Measurements from ENCODE around the gene RNF130. TPM values are rescaled to one million over a fixed set of nuclear protein-coding genes. Genes with fewer than 3 reads are reported as not detected.
A peak's percentile ranks its signal among the peaks of the same experiment; 100 is the strongest.

Gene RNF130
- total and polyA plus RNA-seq, 4 donors: 75.9 to 123 (median 90.8) TPM

- H3K36me3 ChIP-seq (ENCODE audit: control insufficient read depth in 4 of 4, insufficient read depth in 4 of 4, low read length in 4 of 4): no peaks in the 10 kb centered on the region
- no peaks in the 10 kb centered on the region for H3K27me3 ChIP-seq (ENCODE audit: control insufficient read depth in 3 of 3, insufficient read depth in 3 of 3, low read length in 2 of 3)
- H3K4me3 ChIP-seq: no peak overlapping the region
- H3K4me1 ChIP-seq (ENCODE audit: control insufficient read depth in 5 of 5, insufficient read depth in 5 of 5, low read length in 5 of 5): no peaks in the 10 kb centered on the region
- WGBS, 2 donors: 60 to 82% methylated on average over 6 of the region's 6 CpGs
- no peak overlapping the region for H3K9ac ChIP-seq (ENCODE audit: insufficient read depth in 1 of 2, low read length in 2 of 2)
- ATAC-seq (ENCODE audit: insufficient read depth, low FRiP score) (no peak), DNase-seq (peak in 2 of 3 donors; percentile 35 to 58)
- no peak overlapping the region for H3K27ac ChIP-seq (ENCODE audit: low read depth in 1 of 2, low read length in 1 of 2)
- peak; percentile 17 for TF ChIP-seq CTCF (IDR thresholded peaks at IDR 0.05; ENCODE audit: control extremely low read depth, extremely low read depth)
- no peaks in the 10 kb centered on the region for H3K9me3 ChIP-seq (ENCODE audit: control insufficient read depth in 4 of 4, insufficient read depth in 3 of 4, low read length in 3 of 4)
These were observed 85.2 kb downstream of the RNF130 start for GRCh38 chr5:179986328-179986727.

GRCh38 chr5:179981636-179982035 lies 89.9 kb downstream of the RNF130 start:
- ATAC-seq (ENCODE audit: insufficient read depth, low FRiP score): no peak
- DNase-seq: no peak
- no peak overlapping the region for H3K4me3 ChIP-seq
- no peak overlapping the region for H3K27ac ChIP-seq (ENCODE audit: low read depth in 1 of 2, low read length in 1 of 2)
- H3K9me3 ChIP-seq (ENCODE audit: control insufficient read depth in 4 of 4, insufficient read depth in 3 of 4, low read length in 3 of 4): no peaks in the 10 kb centered on the region
- 87 to 93% methylated on average over 5 of the region's 5 CpGs for WGBS, 2 donors
- TF ChIP-seq CTCF (IDR thresholded peaks at IDR 0.05; ENCODE audit: control extremely low read depth, extremely low read depth): no peak
- peaks cover 3 to 17% (median 14%) of the 10 kb centered on the region in 4 donors for H3K36me3 ChIP-seq (ENCODE audit: control insufficient read depth in 4 of 4, insufficient read depth in 4 of 4, low read length in 4 of 4)
- H3K27me3 ChIP-seq (ENCODE audit: control insufficient read depth in 3 of 3, insufficient read depth in 3 of 3, low read length in 2 of 3): no peaks in the 10 kb centered on the region
- no peak overlapping the region for H3K9ac ChIP-seq (ENCODE audit: insufficient read depth in 1 of 2, low read length in 2 of 2)
- H3K4me1 ChIP-seq (ENCODE audit: control insufficient read depth in 5 of 5, insufficient read depth in 5 of 5, low read length in 5 of 5): no peaks in the 10 kb centered on the region

DNA sequence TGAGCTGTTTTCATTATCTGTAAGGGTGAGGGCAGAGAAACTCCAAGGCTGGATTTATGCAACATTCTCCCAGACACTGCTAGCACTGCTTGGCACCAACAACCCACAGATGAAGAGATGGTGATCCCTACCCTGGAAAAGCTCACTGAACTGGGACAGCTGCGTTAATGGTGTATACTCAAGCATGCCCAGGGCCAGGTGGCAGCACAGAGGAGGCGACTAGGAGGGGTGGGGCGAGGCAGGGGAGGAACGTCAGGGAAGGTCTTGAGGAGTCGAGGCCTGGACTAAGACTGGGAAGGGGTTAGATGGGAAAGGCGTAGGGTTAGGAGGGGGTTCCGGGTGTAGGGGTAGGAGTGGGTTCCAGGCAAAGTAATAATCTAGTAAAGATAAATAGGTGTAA lies 90.8 kb downstream of the RNF130 start:
- 92 to 93% methylated on average over 7 of the region's 7 CpGs for WGBS, 2 donors
- no peaks in the 10 kb centered on the region for H3K27me3 ChIP-seq (ENCODE audit: control insufficient read depth in 3 of 3, insufficient read depth in 3 of 3, low read length in 2 of 3)
- peaks cover 3 to 18% (median 16%) of the 10 kb centered on the region in 4 donors for H3K36me3 ChIP-seq (ENCODE audit: control insufficient read depth in 4 of 4, insufficient read depth in 4 of 4, low read length in 4 of 4)
- no peak overlapping the region for H3K4me3 ChIP-seq
- no peaks in the 10 kb centered on the region for H3K4me1 ChIP-seq (ENCODE audit: control insufficient read depth in 5 of 5, insufficient read depth in 5 of 5, low read length in 5 of 5)
- TF ChIP-seq CTCF (IDR thresholded peaks at IDR 0.05; ENCODE audit: control extremely low read depth, extremely low read depth): no peak
- H3K9ac ChIP-seq (ENCODE audit: insufficient read depth in 1 of 2, low read length in 2 of 2): no peak overlapping the region
- DNase-seq: no peak
- H3K27ac ChIP-seq (ENCODE audit: low read depth in 1 of 2, low read length in 1 of 2): no peak overlapping the region
- ATAC-seq (ENCODE audit: insufficient read depth, low FRiP score): no peak
- H3K9me3 ChIP-seq (ENCODE audit: control insufficient read depth in 4 of 4, insufficient read depth in 3 of 4, low read length in 3 of 4): no peaks in the 10 kb centered on the region

DNA sequence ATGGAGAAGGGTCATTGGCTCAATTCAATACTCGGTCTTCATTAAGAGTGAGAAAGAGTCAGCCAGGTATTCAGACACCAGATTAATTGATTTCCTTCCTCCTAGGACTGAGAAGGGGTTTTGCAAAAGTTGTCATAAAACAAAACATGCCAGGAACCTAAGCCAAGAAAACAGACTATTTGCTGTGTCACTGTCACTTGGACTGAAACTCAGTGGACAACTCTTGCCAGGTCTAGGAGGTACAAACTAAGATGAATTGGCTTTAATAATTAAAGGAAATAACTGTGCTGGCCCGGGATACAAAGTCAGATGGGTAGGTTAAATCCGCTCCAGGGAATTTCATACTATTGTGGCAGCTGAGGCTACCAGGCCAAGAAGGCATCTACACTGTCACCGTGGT lies 92.8 kb downstream of the RNF130 start:
- no peak for TF ChIP-seq CTCF (IDR thresholded peaks at IDR 0.05; ENCODE audit: control extremely low read depth, extremely low read depth)
- no peak overlapping the region for H3K4me3 ChIP-seq
- no peak overlapping the region for H3K27ac ChIP-seq (ENCODE audit: low read depth in 1 of 2, low read length in 1 of 2)
- H3K36me3 ChIP-seq (ENCODE audit: control insufficient read depth in 4 of 4, insufficient read depth in 4 of 4, low read length in 4 of 4): peaks cover 3 to 31% (median 17%) of the 10 kb centered on the region in 4 donors
- no peak overlapping the region for H3K9ac ChIP-seq (ENCODE audit: insufficient read depth in 1 of 2, low read length in 2 of 2)
- H3K9me3 ChIP-seq (ENCODE audit: control insufficient read depth in 4 of 4, insufficient read depth in 3 of 4, low read length in 3 of 4): no peaks in the 10 kb centered on the region
- ATAC-seq (ENCODE audit: insufficient read depth, low FRiP score): no peak
- WGBS, 2 donors: 68 to 78% methylated on average over 4 of the region's 4 CpGs
- no peak for DNase-seq
- no peaks in the 10 kb centered on the region for H3K4me1 ChIP-seq (ENCODE audit: control insufficient read depth in 5 of 5, insufficient read depth in 5 of 5, low read length in 5 of 5)
- H3K27me3 ChIP-seq (ENCODE audit: control insufficient read depth in 3 of 3, insufficient read depth in 3 of 3, low read length in 2 of 3): no peaks in the 10 kb centered on the region
